PC-9 (cell line): ENCODE results near the gene VPS4A. TPM values are rescaled to one million over a fixed set of nuclear protein-coding genes. Genes with fewer than 3 reads are reported as not detected.

Source experiments
- BruUV-seq: library from RNA; stranded (reverse); fragments of 400-500 nt; replicated peaks from 2 replicates; lab custom pipeline; 2021; lab: Mats Ljungman, UMichigan
- CTCF ChIA-PET: fragments of 300-600 bp; sonication (Branson Sonifier 250); formaldehyde crosslinking; loops from one replicate; lab custom pipeline; 2022; ENCODE audit warnings: antibody characterized with exemption; lab: Charles Lee
- POLR2A ChIA-PET: fragments of 300-600 bp; sonication (Branson Sonifier 250); formaldehyde crosslinking; loops from one replicate; lab custom pipeline; 2022; ENCODE audit warnings: antibody characterized with exemption; ENCODE audit not compliant: unreplicated experiment; lab: Charles Lee
- DNase-seq, 2 experiments: peaks; one replicate each; pipeline versions ENCODE4 v3.0.0 to v3.0.0-alpha.2; 2015 to 2022; ENCODE audit warnings: mixed read lengths in 1 of 2
- H2AFZ ChIP-seq: fragments of 200-600 bp; sonication (generic); 2 replicates; pipeline ENCODE4 v1.8.1; 2017; ENCODE audit warnings: antibody characterized with exemption
- H3F3A ChIP-seq: fragments of 200-600 bp; sonication (generic); 2 replicates; pipeline ENCODE4 v1.8.1; 2017; ENCODE audit warnings: antibody characterized with exemption, mild to moderate bottlenecking, low read depth; ENCODE audit not compliant: insufficient read depth
- H3K27ac ChIP-seq: fragments of 200-600 bp; sonication (generic); 2 replicates; pipeline ENCODE4 v1.6.1; 2016; ENCODE audit warnings: mixed run types
- H3K27me3 ChIP-seq: fragments of 200-600 bp; sonication (generic); 2 replicates; pipeline ENCODE4 v1.6.1; 2016; ENCODE audit warnings: low read depth, mixed run types; ENCODE audit not compliant: insufficient read depth
- H3K36me3 ChIP-seq: fragments of 200-600 bp; sonication (generic); 2 replicates; pipeline ENCODE4 v1.6.1; 2016; ENCODE audit warnings: low read depth, mixed run types
- H3K4me1 ChIP-seq: fragments of 200-600 bp; sonication (generic); replicated peaks from 2 replicates; pipeline ENCODE4 v1.6.1; 2016; ENCODE audit warnings: mixed run types; ENCODE audit not compliant: insufficient read depth
- H3K4me2 ChIP-seq: fragments of 200-600 bp; sonication (generic); 2 replicates; pipeline ENCODE4 v1.6.1; 2017; ENCODE audit warnings: mixed run types
- H3K4me3 ChIP-seq: fragments of 200-600 bp; sonication (generic); 2 replicates; pipeline ENCODE4 v1.6.1; 2016; ENCODE audit warnings: mixed run types
- H3K79me2 ChIP-seq: fragments of 200-600 bp; sonication (generic); 2 replicates; pipeline ENCODE4 v1.6.1; 2017; ENCODE audit warnings: low read depth, mixed run types
- H3K9me2 ChIP-seq: fragments of 200-600 bp; sonication (generic); 2 replicates; pipeline ENCODE4 v1.8.1; 2017; ENCODE audit warnings: mild to moderate bottlenecking; ENCODE audit not compliant: insufficient read depth
- H3K9me3 ChIP-seq: fragments of 200-600 bp; sonication (generic); 2 replicates; pipeline ENCODE4 v1.8.1; 2016; ENCODE audit warnings: low read depth; ENCODE audit not compliant: insufficient read depth
- H4K20me1 ChIP-seq: fragments of 200-600 bp; sonication (generic); 2 replicates; pipeline ENCODE4 v1.8.1; 2017; ENCODE audit not compliant: insufficient read depth
- EZH2 ChIP-seq: fragments of 200-600 bp; sonication (generic); IDR thresholded peaks from 2 replicates; pipeline ENCODE4 v1.8.0; 2017; ENCODE audit warnings: antibody characterized with exemption, low read depth
- intact Hi-C: fragments of 100-400 bp; cut with micrococcal nuclease; formaldehyde crosslinking; loops from one replicate; pipeline ENCODE4 v1.10.0; 2022; ENCODE audit not compliant: unreplicated experiment
- total RNA-seq: library from RNA; stranded (reverse); gene quantifications from 2 replicates; pipeline ENCODE4 v1.2.3, GENCODE V29; 2021
- TF ChIP-seq, protein P1 (sequence below): fragments of 200-600 bp; sonication (generic); conservative IDR thresholded peaks from 2 replicates; pipeline ENCODE4 v1.6.1; 2017; ENCODE audit warnings: mixed run types, antibody characterized with exemption, mild to moderate bottlenecking, moderate library complexity

Gene VPS4A
- total RNA-seq, 1 experiment from 2014 or later = 26.7 TPM

DNA sequence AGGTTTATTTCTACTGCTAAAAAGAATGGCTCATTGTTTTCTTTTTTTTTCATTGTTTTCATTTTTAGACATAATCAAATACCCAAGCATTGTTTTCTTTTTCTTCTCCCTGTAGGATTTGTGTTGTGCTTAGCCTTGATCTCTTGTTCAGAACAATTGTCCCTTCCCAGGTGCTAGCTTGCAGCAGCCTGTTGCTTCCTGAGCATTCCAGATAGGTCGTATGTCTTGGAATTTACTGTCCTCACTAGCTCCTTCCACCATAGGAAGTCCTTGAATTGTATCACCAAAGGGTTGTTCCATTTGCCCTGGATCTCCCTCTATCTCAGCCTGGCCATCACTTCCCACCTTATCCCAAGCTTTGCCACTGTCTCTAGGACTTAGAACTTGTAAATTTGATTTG lies 10.0 kb upstream of the VPS4A start:
- H3K4me3 ChIP-seq = no peak overlapping the region
- H3K4me2 ChIP-seq = no peak overlapping the region
- no peaks in the 10 kb centered on the region for H3K79me2 ChIP-seq
- H2AFZ ChIP-seq = no peak overlapping the region
- H3K27ac ChIP-seq = no peak overlapping the region
- no peaks in the 10 kb centered on the region for H3K9me3 ChIP-seq
- CTCF ChIA-PET = no interaction called here
- POLR2A ChIA-PET = no interaction called here
- no peak for TF ChIP-seq EZH2
- TF ChIP-seq, protein P1, sequence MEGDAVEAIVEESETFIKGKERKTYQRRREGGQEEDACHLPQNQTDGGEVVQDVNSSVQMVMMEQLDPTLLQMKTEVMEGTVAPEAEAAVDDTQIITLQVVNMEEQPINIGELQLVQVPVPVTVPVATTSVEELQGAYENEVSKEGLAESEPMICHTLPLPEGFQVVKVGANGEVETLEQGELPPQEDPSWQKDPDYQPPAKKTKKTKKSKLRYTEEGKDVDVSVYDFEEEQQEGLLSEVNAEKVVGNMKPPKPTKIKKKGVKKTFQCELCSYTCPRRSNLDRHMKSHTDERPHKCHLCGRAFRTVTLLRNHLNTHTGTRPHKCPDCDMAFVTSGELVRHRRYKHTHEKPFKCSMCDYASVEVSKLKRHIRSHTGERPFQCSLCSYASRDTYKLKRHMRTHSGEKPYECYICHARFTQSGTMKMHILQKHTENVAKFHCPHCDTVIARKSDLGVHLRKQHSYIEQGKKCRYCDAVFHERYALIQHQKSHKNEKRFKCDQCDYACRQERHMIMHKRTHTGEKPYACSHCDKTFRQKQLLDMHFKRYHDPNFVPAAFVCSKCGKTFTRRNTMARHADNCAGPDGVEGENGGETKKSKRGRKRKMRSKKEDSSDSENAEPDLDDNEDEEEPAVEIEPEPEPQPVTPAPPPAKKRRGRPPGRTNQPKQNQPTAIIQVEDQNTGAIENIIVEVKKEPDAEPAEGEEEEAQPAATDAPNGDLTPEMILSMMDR = no peak
- no peaks in the 10 kb centered on the region for H3K27me3 ChIP-seq
- no peaks in the 10 kb centered on the region for H3K4me1 ChIP-seq
- no peak for DNase-seq
- intact Hi-C loops = no loop called here
- no peaks in the 10 kb centered on the region for H4K20me1 ChIP-seq
- H3K36me3 ChIP-seq = no peaks in the 10 kb centered on the region
- no peaks in the 10 kb centered on the region for H3K9me2 ChIP-seq
- H3F3A ChIP-seq = no peaks in the 10 kb centered on the region; the same call in 1 of the 2 replicates
- no TSS peak for BruUV-seq

DNA sequence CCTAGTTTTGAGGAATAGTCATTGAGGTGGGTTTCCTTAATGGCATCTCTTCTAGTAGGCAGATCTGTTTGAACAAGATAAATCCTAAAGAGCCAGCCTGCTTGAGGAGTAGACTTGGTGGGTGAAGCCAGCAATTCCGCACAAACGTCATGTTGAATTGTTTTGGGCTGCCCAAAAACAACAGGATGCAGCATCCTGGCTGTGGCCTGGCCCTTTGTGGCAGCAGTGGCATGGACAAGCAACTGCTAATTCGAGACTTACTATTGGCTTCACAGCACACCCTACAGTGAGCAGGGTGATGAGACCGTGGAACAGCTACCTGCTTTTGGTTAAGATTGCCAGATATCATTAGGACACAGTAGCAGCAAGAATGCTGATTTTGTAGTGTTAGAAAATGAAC lies 9.3 kb upstream of the VPS4A start:
- no peak for TF ChIP-seq EZH2
- TF ChIP-seq, protein P1 = no peak
- Histone ChIP-seq H3K27me3 (no peaks in the 10 kb centered on the region), H3K9me3 (no peaks in the 10 kb centered on the region), H3K27ac (no peak overlapping the region), H2AFZ (no peak overlapping the region), H3K4me3 (no peak overlapping the region), H4K20me1 (no peaks in the 10 kb centered on the region), H3K4me2 (no peak overlapping the region), H3K4me1 (no peaks in the 10 kb centered on the region), H3K79me2 (no peaks in the 10 kb centered on the region), H3K36me3 (no peaks in the 10 kb centered on the region), H3F3A (peaks cover 6% of the 10 kb centered on the region; the same call in 1 of the 2 replicates), H3K9me2 (no peaks in the 10 kb centered on the region)
- POLR2A ChIA-PET = no interaction called here
- intact Hi-C loops = no loop called here
- CTCF ChIA-PET = no interaction called here
- DNase-seq = no peak
- BruUV-seq = no TSS peak

DNA sequence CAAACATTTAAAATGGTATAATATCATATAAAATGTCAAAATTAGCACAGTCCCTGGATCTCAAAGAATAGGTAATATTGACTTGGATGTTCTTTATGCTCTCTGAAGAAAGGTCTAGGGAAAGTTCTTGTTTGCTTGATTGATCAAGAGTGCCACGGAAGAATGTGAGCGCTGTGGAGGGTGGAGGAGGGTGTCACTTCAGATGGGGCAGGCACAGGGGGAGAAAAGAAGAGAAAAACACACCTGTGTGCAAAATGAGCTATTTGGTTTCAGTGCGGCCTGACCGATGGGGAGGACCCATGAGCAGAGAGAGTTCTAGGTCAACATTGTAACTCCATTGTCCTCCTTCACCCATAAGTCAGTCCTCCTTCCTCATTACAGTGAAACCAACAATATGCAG lies 8.8 kb upstream of the VPS4A start:
- intact Hi-C loops = no loop called here
- POLR2A ChIA-PET = no interaction called here
- Histone ChIP-seq H3K36me3 (no peaks in the 10 kb centered on the region), H3K4me2 (no peak overlapping the region), H3K79me2 (no peaks in the 10 kb centered on the region), H3K4me3 (no peak overlapping the region), H3K27ac (no peak overlapping the region), H3K9me2 (no peaks in the 10 kb centered on the region), H3K9me3 (no peaks in the 10 kb centered on the region), H3F3A (peaks cover 8% of the 10 kb centered on the region; the same call in 1 of the 2 replicates), H3K27me3 (no peaks in the 10 kb centered on the region), H3K4me1 (no peaks in the 10 kb centered on the region), H4K20me1 (no peaks in the 10 kb centered on the region), H2AFZ (no peak overlapping the region)
- DNase-seq = no peak
- CTCF ChIA-PET = interaction anchor here (0.6 kb wide), 2 partner anchors 192 to 416 kb away, joined by 3 to 5 read pairs; no protein-coding TSS in a partner anchor
- BruUV-seq = no TSS peak
- TF ChIP-seq, protein P1 = no peak
- no peak for TF ChIP-seq EZH2
